WTC11 (cell line): ENCODE data around the gene NRG2.

Experiments
- CTCF ChIP-seq: fragments of 200-600 bp; IDR thresholded peaks from 2 replicates; pipeline ENCODE4 v1.8.0; 2022; ENCODE audit warnings: antibody characterized with exemption
- E2F5 ChIP-seq: sonication (generic); formaldehyde crosslinking; IDR thresholded peaks from 2 replicates; pipeline ENCODE4 v1.8.1; 2022; ENCODE audit warnings: mild to moderate bottlenecking, moderate library complexity, missing genetic modification reagents
- GABPB1 ChIP-seq: sonication (generic); formaldehyde crosslinking; IDR thresholded peaks from 2 replicates; pipeline ENCODE4 v1.8.1; 2023; ENCODE audit warnings: mild to moderate bottlenecking, missing genetic modification reagents

- TF ChIP-seq GABPB1, result no peak
- no peak for TF ChIP-seq CTCF
- TF ChIP-seq E2F5 (CRISPR knock-in tag), result no peak
Observed at GRCh38 chr5:139811274-139811607, 231.9 kb downstream of the NRG2 start.
